NCI-H460 (cell line): ENCODE results near the gene PLEKHO1. TPM values are rescaled to one million over a fixed set of nuclear protein-coding genes. Genes with fewer than 3 reads are reported as not detected.

Source experiments
- DNase-seq: peaks from one replicate; pipeline ENCODE4 v3.0.0-alpha.2; 2016; ENCODE audit warnings: low read depth; ENCODE audit errors: extremely low read depth
- total RNA-seq: library from RNA; depleted of rRNA; stranded (reverse); fragments of >200 nt; shearing (Covaris generic); gene quantifications from 2 replicates; pipeline ENCODE4 v1.2.3, GENCODE V29; 2014

Gene PLEKHO1
- total RNA-seq, 1 experiment from 2014 or later, result 10.1 TPM

GRCh38 chr1:150148837-150149270 lies 862 bp upstream of the PLEKHO1 start:
- no peak for DNase-seq

- DNase-seq, result no peak
These were observed 661 bp downstream of the PLEKHO1 start for GRCh38 chr1:150150133-150151021.

- no peak for DNase-seq
These were observed 1.8 kb downstream of the PLEKHO1 start for GRCh38 chr1:150151291-150152181.

- DNase-seq, result no peak
These were observed 2.4 kb downstream of the PLEKHO1 start for GRCh38 chr1:150152182-150152536.

GRCh38 chr1:150152772-150153456 lies 3.2 kb downstream of the PLEKHO1 start:
- no peak for DNase-seq

GRCh38 chr1:150154143-150154542 lies 4.4 kb downstream of the PLEKHO1 start:
- DNase-seq, result no peak

- no peak for DNase-seq
These were observed 5.8 kb downstream of the PLEKHO1 start for GRCh38 chr1:150155413-150156071.

- no peak for DNase-seq
These were observed 7.3 kb downstream of the PLEKHO1 start for GRCh38 chr1:150156868-150157603.

- DNase-seq, result no peak
These were observed 9.8 kb downstream of the PLEKHO1 start for GRCh38 chr1:150159550-150159949.

GRCh38 chr1:150160964-150161621 lies 11.4 kb downstream of the PLEKHO1 start:
- DNase-seq, result no peak

GRCh38 chr1:150161747-150162581 lies 12.2 kb downstream of the PLEKHO1 start:
- no peak for DNase-seq

GRCh38 chr1:150162582-150162861 lies 12.8 kb downstream of the PLEKHO1 start:
- DNase-seq, result no peak

- DNase-seq, result peak; percentile 86
These were observed 13.4 kb downstream of the PLEKHO1 start for GRCh38 chr1:150162862-150163706.

GRCh38 chr1:150164224-150164623 lies 14.5 kb downstream of the PLEKHO1 start:
- no peak for DNase-seq

GRCh38 chr1:150164779-150165178 lies 15.1 kb downstream of the PLEKHO1 start:
- DNase-seq, result no peak

GRCh38 chr1:150165622-150166612 lies 16.2 kb downstream of the PLEKHO1 start:
- peak; percentile 50 for DNase-seq
